ENCODE measurements around the gene SYCP2.

SYCP2 gene

GRCh38 chr20:59888050-59888449 lies 45.4 kb downstream of the SYCP2 start:
- no peaks in the 10 kb centered on the region for H3K36me3 ChIP-seq
- no peaks in the 10 kb centered on the region for H3K9me3 ChIP-seq
- H3K4me3 ChIP-seq (ENCODE audit: low read depth, low read length): no peak overlapping the region
- no peaks in the 10 kb centered on the region for H3K4me1 ChIP-seq
- no peak for TF ChIP-seq CTCF (IDR thresholded peaks at IDR 0.05; ENCODE audit: low read depth, low read length)
- H3K27me3 ChIP-seq: 0 out of 2 replicates have a peak, but pooled peaks cover 7% of the 10 kb centered on the region
- DNase-seq: no peak

GRCh38 chr20:59884494-59884893 lies 48.9 kb downstream of the SYCP2 start:
- Histone ChIP-seq H3K9me3 (no peaks in the 10 kb centered on the region), H3K36me3 (no peaks in the 10 kb centered on the region)

GRCh38 chr20:59880198-59880597 lies 53.2 kb downstream of the SYCP2 start:
- no peak for TF ChIP-seq CTCF (IDR thresholded peaks at IDR 0.05; ENCODE audit: low read depth, low read length)
- no peaks in the 10 kb centered on the region for H3K36me3 ChIP-seq
- no peak for DNase-seq
- H3K4me1 ChIP-seq: no peaks in the 10 kb centered on the region
- H3K9me3 ChIP-seq: no peaks in the 10 kb centered on the region
- H3K27me3 ChIP-seq: no peaks in the 10 kb centered on the region
- no peak overlapping the region for H3K4me3 ChIP-seq (ENCODE audit: low read depth, low read length)

More at GRCh38 chr20:59884494-59884893, 48.9 kb downstream of the SYCP2 start:
- H3K27me3 ChIP-seq: no peaks in the 10 kb centered on the region
- no peak overlapping the region for H3K4me3 ChIP-seq (ENCODE audit: low read depth, low read length)
- no peak for TF ChIP-seq CTCF (IDR thresholded peaks at IDR 0.05; ENCODE audit: low read depth, low read length)
- H3K4me1 ChIP-seq: no peaks in the 10 kb centered on the region
- no peak for DNase-seq

GRCh38 chr20:59873409-59873808 lies 60.0 kb downstream of the SYCP2 start:
- no peaks in the 10 kb centered on the region for H3K4me1 ChIP-seq
- no peak overlapping the region for H3K4me3 ChIP-seq (ENCODE audit: low read depth, low read length)
- no peaks in the 10 kb centered on the region for H3K9me3 ChIP-seq
- H3K36me3 ChIP-seq: no peaks in the 10 kb centered on the region
- DNase-seq: no peak
- no peak for TF ChIP-seq CTCF (IDR thresholded peaks at IDR 0.05; ENCODE audit: low read depth, low read length)
- peaks cover 3% of the 10 kb centered on the region; the same call in 1 of the 2 replicates for H3K27me3 ChIP-seq

- no peak for DNase-seq
- Histone ChIP-seq H3K9me3 (no peaks in the 10 kb centered on the region), H3K4me1 (no peaks in the 10 kb centered on the region), H3K27me3 (peaks cover 8% of the 10 kb centered on the region; the same call in 1 of the 2 replicates), H3K36me3 (no peaks in the 10 kb centered on the region), H3K4me3 (ENCODE audit: low read depth, low read length) (no peak overlapping the region)
- TF ChIP-seq CTCF (IDR thresholded peaks at IDR 0.05; ENCODE audit: low read depth, low read length): no peak
These were observed 62.3 kb downstream of the SYCP2 start for GRCh38 chr20:59871096-59871495.

GRCh38 chr20:59866338-59866737 lies 67.1 kb downstream of the SYCP2 start:
- Histone ChIP-seq H3K9me3 (no peaks in the 10 kb centered on the region), H3K36me3 (no peaks in the 10 kb centered on the region), H3K4me3 (ENCODE audit: low read depth, low read length) (no peak overlapping the region), H3K4me1 (no peaks in the 10 kb centered on the region), H3K27me3 (peaks cover 17% of the 10 kb centered on the region)
- no peak for TF ChIP-seq CTCF (IDR thresholded peaks at IDR 0.05; ENCODE audit: low read depth, low read length)
- DNase-seq: no peak

All from BE2C (cell line).